DOHH2 (cell line): ENCODE data around the gene SST.

ENCODE experiments used
- H3F3A ChIP-seq: fragments of 200-600 bp; sonication (generic), shearing (Covaris generic); 2 replicates; pipeline ENCODE4 v1.6.0; 2016; ENCODE audit warnings: antibody characterized with exemption, mild to moderate bottlenecking; ENCODE audit not compliant: control insufficient read depth, insufficient read depth
- H3K27ac ChIP-seq: fragments of 200-600 bp; sonication (generic); 2 replicates; pipeline ENCODE4 v1.5.1; 2014; ENCODE audit warnings: low read depth, mild to moderate bottlenecking, low read length, moderate library complexity
- H3K27me3 ChIP-seq: fragments of 200-600 bp; sonication (generic); 2 replicates; pipeline ENCODE4 v1.6.1; 2014; ENCODE audit warnings: mild to moderate bottlenecking, low read length, mixed read lengths; ENCODE audit not compliant: control insufficient read depth
- H3K36me3 ChIP-seq: fragments of 200-600 bp; sonication (generic); 2 replicates; pipeline ENCODE4 v1.6.1; 2014; ENCODE audit warnings: mild to moderate bottlenecking, low read length, moderate library complexity, mixed read lengths; ENCODE audit not compliant: control insufficient read depth
- H3K4me1 ChIP-seq: fragments of 200-600 bp; sonication (generic); 2 replicates; pipeline ENCODE4 v1.6.1; 2014; ENCODE audit warnings: mild to moderate bottlenecking, low read length, mixed read lengths; ENCODE audit not compliant: control insufficient read depth
- H3K4me2 ChIP-seq: fragments of 200-600 bp; sonication (generic); 2 replicates; pipeline ENCODE4 v1.6.0; 2014; ENCODE audit warnings: mild to moderate bottlenecking, low read length, moderate library complexity
- H3K4me3 ChIP-seq: fragments of 200-600 bp; sonication (generic); 2 replicates; pipeline ENCODE4 v1.5.1; 2014; ENCODE audit warnings: mild to moderate bottlenecking, low read length, mixed read lengths
- H3K79me2 ChIP-seq: fragments of 200-600 bp; sonication (generic); 2 replicates; pipeline ENCODE4 v1.6.1; 2014; ENCODE audit warnings: mild to moderate bottlenecking, low read length, mixed read lengths; ENCODE audit not compliant: control insufficient read depth
- H3K9me2 ChIP-seq: fragments of 200-600 bp; sonication (generic); replicated peaks from 2 replicates; pipeline ENCODE4 v1.6.1; 2014; ENCODE audit warnings: mild to moderate bottlenecking, low read length, mixed read lengths; ENCODE audit not compliant: control insufficient read depth
- H3K9me3 ChIP-seq: fragments of 200-600 bp; sonication (generic); 2 replicates; pipeline ENCODE4 v1.6.1; 2014; ENCODE audit warnings: antibody characterized with exemption, low read length, mixed read lengths; ENCODE audit not compliant: control insufficient read depth, insufficient read depth
- H4K20me1 ChIP-seq: fragments of 200-600 bp; sonication (generic); 2 replicates; pipeline ENCODE4 v1.6.0; 2014; ENCODE audit warnings: low read depth, mild to moderate bottlenecking, antibody characterized with exemption, low read length, moderate library complexity; ENCODE audit not compliant: control insufficient read depth, insufficient read depth
- EZH2phosphoT487 ChIP-seq: fragments of 200-600 bp; sonication (generic); IDR thresholded peaks from 2 replicates; pipeline ENCODE4 v1.6.1; 2017; ENCODE audit warnings: borderline replicate concordance, mild to moderate bottlenecking, antibody characterized with exemption, low read length, moderate library complexity, mixed read lengths
- TF ChIP-seq, protein P1 (sequence below): fragments of 200-600 bp; sonication (generic); IDR thresholded peaks from one replicate; pipeline ENCODE4 v1.5.1; 2014; ENCODE audit warnings: antibody characterized with exemption, mild to moderate bottlenecking, low read depth, low read length; ENCODE audit not compliant: poor library complexity, severe bottlenecking

The SST gene

GRCh38 chr3:187669675-187670504, at the start of gene SST:
SST (minus strand) TSS chr3:187670394; CDS start chr3:187670291, 103 bp downstream.
- H3K4me3 ChIP-seq, result no peak within 1 kb of the TSS
- H3K79me2 ChIP-seq, result no peaks in the 10 kb centered on the region
- H3K27me3 ChIP-seq, result peaks cover 40% of the 10 kb centered on the region
- H3K4me2 ChIP-seq, result no peak within 1 kb of the TSS
- H3K9me3 ChIP-seq, result no peaks in the 10 kb centered on the region
- H3K4me1 ChIP-seq, result no peaks in the 10 kb centered on the region
- H3K9me2 ChIP-seq, result no peaks in the 10 kb centered on the region
- H3F3A ChIP-seq, result no peaks in the 10 kb centered on the region
- no peak for TF ChIP-seq EZH2phosphoT487
- TF ChIP-seq, protein P1, sequence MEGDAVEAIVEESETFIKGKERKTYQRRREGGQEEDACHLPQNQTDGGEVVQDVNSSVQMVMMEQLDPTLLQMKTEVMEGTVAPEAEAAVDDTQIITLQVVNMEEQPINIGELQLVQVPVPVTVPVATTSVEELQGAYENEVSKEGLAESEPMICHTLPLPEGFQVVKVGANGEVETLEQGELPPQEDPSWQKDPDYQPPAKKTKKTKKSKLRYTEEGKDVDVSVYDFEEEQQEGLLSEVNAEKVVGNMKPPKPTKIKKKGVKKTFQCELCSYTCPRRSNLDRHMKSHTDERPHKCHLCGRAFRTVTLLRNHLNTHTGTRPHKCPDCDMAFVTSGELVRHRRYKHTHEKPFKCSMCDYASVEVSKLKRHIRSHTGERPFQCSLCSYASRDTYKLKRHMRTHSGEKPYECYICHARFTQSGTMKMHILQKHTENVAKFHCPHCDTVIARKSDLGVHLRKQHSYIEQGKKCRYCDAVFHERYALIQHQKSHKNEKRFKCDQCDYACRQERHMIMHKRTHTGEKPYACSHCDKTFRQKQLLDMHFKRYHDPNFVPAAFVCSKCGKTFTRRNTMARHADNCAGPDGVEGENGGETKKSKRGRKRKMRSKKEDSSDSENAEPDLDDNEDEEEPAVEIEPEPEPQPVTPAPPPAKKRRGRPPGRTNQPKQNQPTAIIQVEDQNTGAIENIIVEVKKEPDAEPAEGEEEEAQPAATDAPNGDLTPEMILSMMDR, result no peak
- no peaks in the 10 kb centered on the region for H3K36me3 ChIP-seq
- H3K27ac ChIP-seq, result no peak within 1 kb of the TSS
- H4K20me1 ChIP-seq, result no peaks in the 10 kb centered on the region

GRCh38 chr3:187719628-187720336, 49.6 kb upstream of the SST start:
- H3K4me2 ChIP-seq, result no peak overlapping the region
- no peaks in the 10 kb centered on the region for H3K79me2 ChIP-seq
- H3K36me3 ChIP-seq, result peaks cover 45% of the 10 kb centered on the region
- no peaks in the 10 kb centered on the region for H3K9me3 ChIP-seq
- TF ChIP-seq, protein P1, result no peak
- TF ChIP-seq EZH2phosphoT487, result no peak
- H3K4me3 ChIP-seq, result no peak overlapping the region
- peaks cover 12% of the 10 kb centered on the region for H4K20me1 ChIP-seq
- no peaks in the 10 kb centered on the region for H3K9me2 ChIP-seq
- H3K27me3 ChIP-seq, result no peaks in the 10 kb centered on the region
- H3K27ac ChIP-seq, result no peak overlapping the region
- H3K4me1 ChIP-seq, result peaks cover 9% of the 10 kb centered on the region
- H3F3A ChIP-seq, result peaks cover 73% of the 10 kb centered on the region

DNA sequence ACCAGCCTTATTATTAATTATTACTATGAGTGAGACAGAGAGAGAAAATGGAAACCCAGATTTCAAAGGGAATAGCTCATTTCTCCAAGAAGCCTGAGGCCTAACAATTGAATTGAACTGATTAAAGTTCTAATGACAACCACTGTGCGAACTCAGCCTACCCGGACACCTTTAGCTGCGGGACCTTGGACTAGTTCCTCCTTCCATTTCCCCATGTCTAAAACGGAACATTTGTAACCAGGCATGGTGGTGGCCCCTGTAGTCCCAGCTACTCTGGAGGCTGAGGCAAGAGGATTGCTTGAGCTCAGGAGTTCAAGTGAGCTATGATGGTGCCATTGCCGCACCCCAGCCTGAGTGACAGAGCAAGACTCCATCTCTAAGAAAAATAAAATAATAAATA, 48.6 kb upstream of the SST start:
- H3K4me2 ChIP-seq, result no peak overlapping the region
- H3K4me3 ChIP-seq, result no peak overlapping the region
- H3K79me2 ChIP-seq, result no peaks in the 10 kb centered on the region
- TF ChIP-seq EZH2phosphoT487, result no peak
- TF ChIP-seq, protein P1, result no peak
- no peak overlapping the region for H3K27ac ChIP-seq
- no peaks in the 10 kb centered on the region for H3K9me3 ChIP-seq
- peaks cover 7% of the 10 kb centered on the region; the same call in 1 of the 2 replicates for H4K20me1 ChIP-seq
- H3F3A ChIP-seq, result peaks cover 63% of the 10 kb centered on the region
- H3K27me3 ChIP-seq, result no peaks in the 10 kb centered on the region
- peaks cover 35% of the 10 kb centered on the region for H3K36me3 ChIP-seq
- H3K4me1 ChIP-seq, result peaks cover 13% of the 10 kb centered on the region
- H3K9me2 ChIP-seq, result no peaks in the 10 kb centered on the region
